ENCODE results near the gene CRYBG1.

Gene CRYBG1

GRCh38 chr6:106466211-106466610, 105.7 kb downstream of the CRYBG1 start:
- DNase-seq: no peak

GRCh38 chr6:106468935-106469334, 108.4 kb downstream of the CRYBG1 start:
- DNase-seq: no peak

GRCh38 chr6:106469882-106470281, 109.4 kb downstream of the CRYBG1 start:
- DNase-seq: no peak

GRCh38 chr6:106470316-106470715, 109.8 kb downstream of the CRYBG1 start:
- no peak for DNase-seq

- no peak for DNase-seq
Measured at GRCh38 chr6:106470811-106471210, 110.3 kb downstream of the CRYBG1 start.

GRCh38 chr6:106473812-106474211, 113.3 kb downstream of the CRYBG1 start:
- no peak for DNase-seq

- DNase-seq: no peak
Measured at GRCh38 chr6:106474466-106474865, 113.9 kb downstream of the CRYBG1 start.

- DNase-seq: no peak
Measured at GRCh38 chr6:106475284-106475683, 114.8 kb downstream of the CRYBG1 start.

GRCh38 chr6:106476331-106477105, 116.0 kb downstream of the CRYBG1 start:
- no peak for DNase-seq

- no peak for DNase-seq
Measured at GRCh38 chr6:106477146-106477545, 116.6 kb downstream of the CRYBG1 start.

- DNase-seq: no peak
Measured at GRCh38 chr6:106477790-106478189, 117.3 kb downstream of the CRYBG1 start.

- DNase-seq: no peak
Measured at GRCh38 chr6:106486236-106486635, 125.7 kb downstream of the CRYBG1 start.

- no peak for DNase-seq
Measured at GRCh38 chr6:106488494-106489370, 128.2 kb downstream of the CRYBG1 start.

- no peak for DNase-seq
Measured at GRCh38 chr6:106490030-106490429, 129.5 kb downstream of the CRYBG1 start.

GRCh38 chr6:106490436-106490835, 129.9 kb downstream of the CRYBG1 start:
- DNase-seq: no peak

GRCh38 chr6:106490974-106491373, 130.5 kb downstream of the CRYBG1 start:
- DNase-seq: no peak

- DNase-seq: no peak
Measured at GRCh38 chr6:106495014-106495413, 134.5 kb downstream of the CRYBG1 start.

GRCh38 chr6:106496823-106497222, 136.3 kb downstream of the CRYBG1 start:
- no peak for DNase-seq

GRCh38 chr6:106501960-106502371, 141.4 kb downstream of the CRYBG1 start:
- no peak for DNase-seq

GRCh38 chr6:106502559-106502958, 142.0 kb downstream of the CRYBG1 start:
- no peak for DNase-seq

GRCh38 chr6:106508277-106508676, 147.8 kb downstream of the CRYBG1 start:
- DNase-seq: no peak

- no peak for DNase-seq
Measured at GRCh38 chr6:106508834-106509233, 148.3 kb downstream of the CRYBG1 start.

GRCh38 chr6:106509420-106510089, 149.0 kb downstream of the CRYBG1 start:
- no peak for DNase-seq
